HG02981 (cell line): ENCODE results near the gene MIER1.
A peak's percentile ranks its signal among the peaks of the same experiment; 100 is the strongest.
"Not testable (repeated sequence)": the region's sequence is repeated elsewhere in the genome, so short reads cannot be mapped to it uniquely, and the experiment has no call there.

Experiments
- ATAC-seq: cut with Tn5 transposase; IDR thresholded peaks from one replicate; pipeline ENCODE4 v1.9.1; 2021; ENCODE audit warnings: mild to moderate bottlenecking, moderate library complexity; ENCODE audit not compliant: unreplicated experiment

The MIER1 gene

GRCh38 chr1:66937529-66938234 lies 12.9 kb downstream of the MIER1 start:
- ATAC-seq, result no peak

DNA sequence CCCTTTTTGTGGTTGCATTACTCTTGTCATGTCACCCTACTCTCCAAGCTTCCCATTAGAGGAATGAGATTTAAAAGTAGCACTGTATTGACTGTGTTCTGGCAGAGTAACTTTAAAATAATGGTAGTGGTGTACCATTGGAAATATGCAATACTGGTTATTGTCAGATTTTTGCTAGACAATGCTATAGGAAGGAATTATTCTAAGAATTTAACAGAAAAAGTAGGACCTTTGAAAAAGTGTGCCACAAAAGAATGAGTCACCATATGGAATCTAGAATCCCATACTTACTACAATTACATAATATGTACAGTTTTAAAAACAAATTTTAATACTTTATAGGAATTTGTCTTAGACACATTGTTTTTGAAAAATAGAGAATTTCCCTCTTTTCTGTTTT lies 13.8 kb downstream of the MIER1 start:
- ATAC-seq, result no peak

GRCh38 chr1:66940981-66941380 lies 16.2 kb downstream of the MIER1 start:
- ATAC-seq, result no peak

DNA sequence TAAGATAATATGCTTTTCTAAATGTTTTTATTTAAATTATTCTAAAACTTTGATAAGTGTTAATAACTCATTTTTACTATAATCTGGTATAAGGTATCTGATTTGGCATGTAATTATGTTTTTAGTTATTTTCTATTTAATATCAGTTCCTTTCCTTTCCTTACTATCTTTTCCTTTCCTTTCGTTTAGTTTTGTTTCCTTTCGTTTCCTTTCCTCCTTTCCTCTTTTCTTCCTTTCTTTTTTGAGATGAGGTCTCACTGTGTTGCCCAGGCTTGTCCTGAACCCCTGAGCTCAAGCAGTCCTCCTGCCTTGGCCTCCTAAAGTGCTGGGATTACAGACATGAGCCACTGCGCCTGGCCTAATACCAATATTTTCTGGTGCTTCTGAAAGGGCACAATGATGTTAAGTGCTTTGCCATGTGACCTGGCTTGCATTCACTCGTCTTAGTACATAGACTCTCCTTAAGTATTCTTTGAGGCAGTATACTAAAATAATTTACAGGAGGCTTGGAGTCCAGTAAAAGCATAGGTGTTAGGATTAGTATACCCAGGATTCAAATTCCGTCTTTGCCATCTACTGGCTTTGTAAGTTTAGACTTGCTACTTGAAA lies 18.7 kb downstream of the MIER1 start:
- no peak for ATAC-seq

DNA sequence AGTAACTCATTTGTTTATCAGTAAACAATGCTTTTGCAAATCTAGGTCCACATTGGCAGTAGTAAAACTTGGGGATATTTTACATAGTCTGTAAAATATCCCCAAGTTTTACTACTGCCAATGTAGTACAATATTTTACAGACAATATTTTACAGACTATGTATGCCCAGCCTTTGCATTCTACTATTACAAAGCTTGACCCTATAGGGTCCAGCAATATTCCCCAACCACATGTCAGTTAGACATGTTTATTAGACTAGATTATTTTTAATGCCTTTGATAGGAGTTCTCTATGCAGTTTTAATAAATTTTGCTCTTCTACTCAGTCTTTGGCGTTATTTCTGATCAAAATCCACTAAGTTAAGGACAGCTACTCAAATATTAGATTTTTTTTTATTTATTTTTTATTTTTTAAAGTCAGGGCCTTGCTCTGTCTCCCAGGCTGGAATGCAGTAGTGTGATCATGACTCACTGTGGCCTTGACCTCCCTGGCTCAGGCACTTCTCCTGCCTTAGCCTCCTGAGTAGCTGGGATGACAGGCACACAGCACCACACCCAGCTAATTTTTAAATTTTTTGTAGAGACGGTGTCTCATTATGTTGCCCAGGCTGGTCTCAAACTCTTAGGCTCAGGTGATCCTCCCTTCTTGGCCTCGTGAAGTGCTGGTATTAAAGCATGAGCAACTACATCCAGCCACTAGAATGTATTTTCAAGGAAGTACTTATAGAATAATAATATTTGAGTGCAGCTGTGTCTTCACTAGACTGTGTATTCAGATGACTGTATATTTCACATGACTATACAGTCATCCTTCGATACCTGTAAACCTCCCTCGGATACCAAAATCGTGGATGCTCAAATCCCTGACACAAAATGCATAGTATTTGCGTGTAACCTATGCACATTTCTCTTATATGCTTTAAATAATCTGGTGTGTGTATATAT lies 19.8 kb downstream of the MIER1 start:
- ATAC-seq, result no peak

GRCh38 chr1:66945316-66945715 lies 20.5 kb downstream of the MIER1 start:
- no peak for ATAC-seq

DNA sequence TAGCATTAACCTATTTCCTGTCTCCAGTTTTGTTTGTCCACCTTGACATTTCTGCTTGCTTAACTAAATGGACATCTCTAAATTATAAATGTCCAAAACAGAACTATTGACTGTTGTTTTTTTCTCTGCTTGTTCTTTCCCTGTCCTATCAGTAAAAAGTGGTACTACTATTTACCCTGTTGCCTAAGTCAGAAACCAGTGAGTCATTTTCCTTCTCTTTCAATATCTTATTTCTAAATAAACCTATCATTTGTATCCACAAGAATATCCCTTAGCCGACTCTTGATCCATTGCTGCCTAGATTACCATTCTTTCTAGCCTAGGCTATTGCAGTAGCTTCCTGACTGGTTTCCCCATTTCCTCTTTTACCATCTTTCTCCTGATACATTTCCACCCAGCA lies 22.5 kb downstream of the MIER1 start:
- ATAC-seq, result no peak

DNA sequence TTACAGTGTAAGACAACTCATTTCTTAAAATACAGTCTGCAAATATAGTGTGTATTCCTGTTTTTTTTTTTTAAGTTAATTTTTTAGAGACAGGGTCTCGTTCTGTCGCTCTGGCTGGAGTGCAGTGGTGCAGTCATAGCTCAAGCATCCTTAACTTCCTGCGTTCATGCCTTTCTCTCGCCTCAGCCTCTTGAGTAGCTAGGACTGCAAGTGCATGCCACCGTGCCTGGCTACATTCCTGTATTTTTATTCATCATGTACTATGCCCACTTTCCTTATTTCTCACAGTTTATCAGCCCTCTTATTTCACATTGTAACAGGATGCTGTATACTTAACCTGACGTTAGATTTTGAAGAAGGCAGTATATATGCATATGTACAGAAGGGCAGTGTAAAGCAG lies 26.7 kb downstream of the MIER1 start:
- no peak for ATAC-seq

DNA sequence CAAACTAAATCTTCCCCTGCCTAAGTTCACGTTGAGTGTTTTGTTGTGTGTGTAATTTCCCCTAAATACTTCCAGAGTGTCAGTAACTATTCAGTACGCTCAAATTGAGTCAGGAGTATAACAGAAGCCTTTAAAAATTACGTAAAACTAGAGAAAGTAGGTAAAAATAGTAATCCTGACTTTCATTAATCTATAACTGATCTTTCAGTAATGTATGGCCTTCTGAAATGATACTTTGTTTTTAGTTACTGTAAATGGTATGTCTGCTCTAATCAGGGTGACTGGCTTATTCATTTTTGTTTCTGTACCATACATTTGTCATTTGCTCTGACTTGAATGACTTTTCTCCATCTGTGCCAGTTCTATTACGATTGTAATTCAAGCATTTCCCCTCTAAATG lies 29.4 kb downstream of the MIER1 start:
- peak; percentile 87 for ATAC-seq

GRCh38 chr1:66957938-66958337 lies 33.1 kb downstream of the MIER1 start:
- ATAC-seq, result no peak

GRCh38 chr1:66966188-66966873 lies 41.5 kb downstream of the MIER1 start:
- ATAC-seq, result not testable (repeated sequence)

GRCh38 chr1:66968574-66968973 lies 43.8 kb downstream of the MIER1 start:
- no peak for ATAC-seq

GRCh38 chr1:66978201-66978600 lies 53.4 kb downstream of the MIER1 start:
- ATAC-seq, result no peak

- not testable (repeated sequence) for ATAC-seq
Measured at GRCh38 chr1:66979621-66980020, 54.8 kb downstream of the MIER1 start.

DNA sequence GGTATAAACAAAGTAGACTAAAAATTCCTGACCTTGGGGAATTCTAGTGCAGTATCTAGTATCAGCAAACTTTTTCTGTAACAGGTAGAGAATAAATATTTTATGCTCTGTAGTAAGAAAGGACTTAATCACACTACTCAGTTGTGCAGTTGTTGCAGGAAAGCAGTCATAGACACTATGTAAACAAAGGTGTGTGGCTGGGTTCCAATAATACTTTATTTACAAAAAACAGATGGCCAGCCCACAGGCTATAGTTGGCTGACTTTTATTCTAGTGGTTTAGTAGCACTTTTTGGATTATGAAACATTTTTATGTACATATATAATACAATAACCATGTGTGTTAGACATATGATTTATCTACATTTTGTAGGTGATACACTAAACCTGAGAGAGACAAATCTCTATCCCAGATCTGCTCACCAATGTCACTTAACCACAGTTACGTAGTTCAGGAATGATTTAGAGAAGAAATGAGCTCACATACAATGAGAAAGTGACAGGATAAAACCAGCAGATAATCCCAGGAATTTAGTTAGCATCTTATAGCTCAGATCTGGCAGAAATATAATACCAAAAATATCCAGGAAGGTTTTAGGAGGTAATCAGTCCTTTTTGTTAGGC lies 56.1 kb downstream of the MIER1 start:
- ATAC-seq, result no peak

DNA sequence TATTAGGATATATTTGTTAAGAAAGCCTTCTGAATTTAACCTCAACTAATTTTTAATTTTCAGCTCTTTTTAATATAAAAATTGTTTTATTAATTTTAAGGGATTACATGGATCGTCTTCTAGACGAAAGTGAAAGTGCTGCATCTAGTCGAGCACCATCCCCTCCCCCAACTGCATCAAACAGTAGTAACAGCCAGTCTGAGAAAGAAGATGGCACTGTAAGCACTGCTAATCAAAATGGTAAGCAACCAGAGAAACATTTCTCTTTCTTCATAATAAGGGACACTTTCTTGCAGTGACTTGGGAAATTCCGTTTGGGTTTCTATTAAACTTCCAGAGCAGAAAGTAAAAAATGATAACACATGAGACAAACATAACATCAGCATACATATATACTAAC lies 56.9 kb downstream of the MIER1 start:
- ATAC-seq, result no peak

GRCh38 chr1:66982561-66983260 lies 57.9 kb downstream of the MIER1 start:
- ATAC-seq, result peak; percentile 43

DNA sequence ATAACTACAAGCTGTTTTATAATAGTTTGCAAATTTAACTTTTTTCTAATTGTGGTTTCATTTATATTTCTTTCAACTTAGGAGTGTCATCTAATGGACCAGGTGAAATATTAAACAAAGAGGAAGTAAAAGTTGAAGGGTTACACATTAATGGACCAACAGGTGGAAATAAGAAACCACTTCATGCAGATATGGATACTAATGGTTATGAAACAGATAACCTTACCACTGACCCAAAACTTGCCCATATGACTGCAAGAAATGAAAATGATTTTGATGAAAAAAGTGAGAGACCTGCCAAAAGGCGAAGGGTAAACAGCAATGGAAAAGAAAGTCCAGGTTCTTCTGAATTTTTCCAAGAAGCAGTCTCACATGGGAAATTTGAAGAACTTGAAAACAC lies 59.7 kb downstream of the MIER1 start:
- peak; percentile 86 for ATAC-seq

- no peak for ATAC-seq
Measured at GRCh38 chr1:66985835-66986234, 61.0 kb downstream of the MIER1 start.

- no peak for ATAC-seq
Measured at GRCh38 chr1:66993076-66993475, 68.3 kb downstream of the MIER1 start.
